Measurements from ENCODE around the gene GTF3C5. TPM values are rescaled to one million over a fixed set of nuclear protein-coding genes. Genes with fewer than 3 reads are reported as not detected.
"Not testable (repeated sequence)": the region's sequence is repeated elsewhere in the genome, so short reads cannot be mapped to it uniquely, and the experiment has no call there.

GTF3C5 gene
- total RNA-seq, 1 donor from 2014 or later: 46.4 TPM

DNA sequence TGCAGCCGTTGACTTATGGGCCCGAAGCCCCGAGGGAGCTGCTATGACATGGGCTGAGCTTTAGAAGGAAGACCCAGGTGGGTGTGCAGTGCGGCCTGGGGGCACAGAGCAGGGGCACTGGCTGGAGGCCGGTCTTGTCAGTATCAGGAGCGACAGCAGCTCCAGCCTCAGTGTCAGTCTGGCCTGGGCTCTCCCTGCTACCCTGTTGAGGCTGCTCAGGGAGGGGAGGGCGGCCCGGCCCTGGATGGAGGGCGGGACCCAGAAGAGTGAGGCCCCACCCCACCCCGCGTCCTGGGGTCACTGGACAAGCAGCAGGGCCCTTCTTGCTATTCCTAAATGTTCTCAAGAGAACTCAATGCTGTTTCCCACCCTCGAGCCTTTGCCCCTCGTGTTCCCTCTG, 34.3 kb upstream of the GTF3C5 start:
- Histone ChIP-seq H3K79me2 (ENCODE audit: insufficient read depth, low read length) (no peaks in the 10 kb centered on the region), H3K9ac (ENCODE audit: low read length) (no peak overlapping the region), H4K20me1 (ENCODE audit: insufficient read depth, low read length) (no peaks in the 10 kb centered on the region), H2AFZ (ENCODE audit: low read depth, low read length) (no peak overlapping the region), H3K36me3 (ENCODE audit: insufficient read depth, low read length) (no peaks in the 10 kb centered on the region), H3K27ac (ENCODE audit: low read depth, low read length) (no peak overlapping the region), H3K4me2 (ENCODE audit: low read length) (no peak overlapping the region), H3K4me1 (ENCODE audit: insufficient read depth, low read length) (no peaks in the 10 kb centered on the region), H3K27me3 (ENCODE audit: insufficient read depth, low read length) (peaks cover 22% of the 10 kb centered on the region), H3K9me3 (ENCODE audit: insufficient read depth, low read depth, low read length) (no peaks in the 10 kb centered on the region), H3K4me3 (ENCODE audit: insufficient read depth, low read depth, low read length) (no peak overlapping the region)
- Mint-ChIP-seq H3K4me1 (ENCODE audit: low read depth, unreplicated experiment) (peaks cover 12% of the 10 kb centered on the region), H3K27me3 (ENCODE audit: low read depth, unreplicated experiment) (peaks cover 47% of the 10 kb centered on the region), H3K27ac (ENCODE audit: unreplicated experiment) (no peak overlapping the region), H3K9me3 (ENCODE audit: unreplicated experiment) (no peaks in the 10 kb centered on the region), H3K36me3 (ENCODE audit: low read depth, unreplicated experiment) (no peaks in the 10 kb centered on the region), H3K4me3 (ENCODE audit: unreplicated experiment) (no peak overlapping the region)
- FAIRE-seq (no peak), DNase-seq (ENCODE audit: low read depth) (no peak)
- TF ChIP-seq, protein P1, sequence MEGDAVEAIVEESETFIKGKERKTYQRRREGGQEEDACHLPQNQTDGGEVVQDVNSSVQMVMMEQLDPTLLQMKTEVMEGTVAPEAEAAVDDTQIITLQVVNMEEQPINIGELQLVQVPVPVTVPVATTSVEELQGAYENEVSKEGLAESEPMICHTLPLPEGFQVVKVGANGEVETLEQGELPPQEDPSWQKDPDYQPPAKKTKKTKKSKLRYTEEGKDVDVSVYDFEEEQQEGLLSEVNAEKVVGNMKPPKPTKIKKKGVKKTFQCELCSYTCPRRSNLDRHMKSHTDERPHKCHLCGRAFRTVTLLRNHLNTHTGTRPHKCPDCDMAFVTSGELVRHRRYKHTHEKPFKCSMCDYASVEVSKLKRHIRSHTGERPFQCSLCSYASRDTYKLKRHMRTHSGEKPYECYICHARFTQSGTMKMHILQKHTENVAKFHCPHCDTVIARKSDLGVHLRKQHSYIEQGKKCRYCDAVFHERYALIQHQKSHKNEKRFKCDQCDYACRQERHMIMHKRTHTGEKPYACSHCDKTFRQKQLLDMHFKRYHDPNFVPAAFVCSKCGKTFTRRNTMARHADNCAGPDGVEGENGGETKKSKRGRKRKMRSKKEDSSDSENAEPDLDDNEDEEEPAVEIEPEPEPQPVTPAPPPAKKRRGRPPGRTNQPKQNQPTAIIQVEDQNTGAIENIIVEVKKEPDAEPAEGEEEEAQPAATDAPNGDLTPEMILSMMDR (IDR thresholded peaks at IDR 0.05; ENCODE audit: insufficient read depth, low read depth, low read length): no peak
- TF ChIP-seq EZH2 (IDR thresholded peaks at IDR 0.05; ENCODE audit: insufficient read depth, low read length): no peak

- H3K9me3 Mint-ChIP-seq (ENCODE audit: unreplicated experiment): no peaks in the 10 kb centered on the region
- H3K79me2 ChIP-seq (ENCODE audit: insufficient read depth, low read length): no peaks in the 10 kb centered on the region
- H3K4me1 ChIP-seq (ENCODE audit: insufficient read depth, low read length): no peaks in the 10 kb centered on the region
- TF ChIP-seq EZH2 (IDR thresholded peaks at IDR 0.05; ENCODE audit: insufficient read depth, low read length): no peak
- TF ChIP-seq, protein P1 (IDR thresholded peaks at IDR 0.05; ENCODE audit: insufficient read depth, low read depth, low read length): no peak
- peaks cover 12% of the 10 kb centered on the region for H3K4me1 Mint-ChIP-seq (ENCODE audit: low read depth, unreplicated experiment)
- H3K4me2 ChIP-seq (ENCODE audit: low read length): no peak overlapping the region
- H3K4me3 ChIP-seq (ENCODE audit: insufficient read depth, low read depth, low read length): no peak overlapping the region
- no peaks in the 10 kb centered on the region for H4K20me1 ChIP-seq (ENCODE audit: insufficient read depth, low read length)
- no peak overlapping the region for H3K27ac Mint-ChIP-seq (ENCODE audit: unreplicated experiment)
- H3K9ac ChIP-seq (ENCODE audit: low read length): no peak overlapping the region
- peaks cover 43% of the 10 kb centered on the region for H3K27me3 Mint-ChIP-seq (ENCODE audit: low read depth, unreplicated experiment)
- DNase-seq (ENCODE audit: low read depth): peak; percentile 34
- H2AFZ ChIP-seq (ENCODE audit: low read depth, low read length): no peak overlapping the region
- H3K27me3 ChIP-seq (ENCODE audit: insufficient read depth, low read length): peaks cover 16% of the 10 kb centered on the region
- no peak overlapping the region for H3K4me3 Mint-ChIP-seq (ENCODE audit: unreplicated experiment)
- no peaks in the 10 kb centered on the region for H3K36me3 ChIP-seq (ENCODE audit: insufficient read depth, low read length)
- FAIRE-seq: no peak
- H3K27ac ChIP-seq (ENCODE audit: low read depth, low read length): no peak overlapping the region
- H3K9me3 ChIP-seq (ENCODE audit: insufficient read depth, low read depth, low read length): no peaks in the 10 kb centered on the region
- H3K36me3 Mint-ChIP-seq (ENCODE audit: low read depth, unreplicated experiment): no peaks in the 10 kb centered on the region
These were observed 33.2 kb upstream of the GTF3C5 start for GRCh38 chr9:132997591-132997990.

- not testable (repeated sequence) for H4K20me1 ChIP-seq (ENCODE audit: insufficient read depth, low read length); H3K4me3 ChIP-seq (ENCODE audit: insufficient read depth, low read depth, low read length); H3K36me3 Mint-ChIP-seq (ENCODE audit: low read depth, unreplicated experiment); H3K27ac ChIP-seq (ENCODE audit: low read depth, low read length); H3K9me3 ChIP-seq (ENCODE audit: insufficient read depth, low read depth, low read length); H3K79me2 ChIP-seq (ENCODE audit: insufficient read depth, low read length); H3K9ac ChIP-seq (ENCODE audit: low read length); H3K4me2 ChIP-seq (ENCODE audit: low read length); H3K4me1 ChIP-seq (ENCODE audit: insufficient read depth, low read length); H3K9me3 Mint-ChIP-seq (ENCODE audit: unreplicated experiment); H3K36me3 ChIP-seq (ENCODE audit: insufficient read depth, low read length); DNase-seq (ENCODE audit: low read depth); H3K4me3 Mint-ChIP-seq (ENCODE audit: unreplicated experiment); H2AFZ ChIP-seq (ENCODE audit: low read depth, low read length); FAIRE-seq; H3K27ac Mint-ChIP-seq (ENCODE audit: unreplicated experiment)
- peaks cover 15% of the 10 kb centered on the region for H3K27me3 ChIP-seq (ENCODE audit: insufficient read depth, low read length)
- Mint-ChIP-seq H3K27me3 (ENCODE audit: low read depth, unreplicated experiment) (peaks cover 41% of the 10 kb centered on the region), H3K4me1 (ENCODE audit: low read depth, unreplicated experiment) (peaks cover 12% of the 10 kb centered on the region)
These were observed 32.6 kb upstream of the GTF3C5 start for GRCh38 chr9:132998221-132998620.
